ENCODE data around the gene YTHDF2. TPM values are rescaled to one million over a fixed set of nuclear protein-coding genes. Genes with fewer than 3 reads are reported as not detected.
A peak's percentile ranks its signal among the peaks of the same experiment; 100 is the strongest.
"Not testable (repeated sequence)": the region's sequence is repeated elsewhere in the genome, so short reads cannot be mapped to it uniquely, and the experiment has no call there.

YTHDF2 gene
- polyA plus RNA-seq, 3 donors, result 20.7 to 81.6 (median 74.2) TPM

GRCh38 chr1:28792644-28793121, 55.9 kb downstream of the YTHDF2 start:
- Histone ChIP-seq H3K79me2 (ENCODE audit: insufficient read depth, low read length) (no peaks in the 10 kb centered on the region), H2AFZ (ENCODE audit: insufficient read depth, low read depth, low read length, poor library complexity, severe bottlenecking) (no peak overlapping the region), H3K4me2 (replicated peaks; ENCODE audit: extremely low read depth, low read length, poor library complexity, severe bottlenecking) (no peak overlapping the region), H3K27me3 (ENCODE audit: control insufficient read depth in 2 of 2, insufficient read depth in 2 of 2, low read length in 2 of 2) (no peaks in the 10 kb centered on the region), H3K36me3 (replicated peaks in 1 of 2; ENCODE audit: control insufficient read depth in 1 of 2, insufficient read depth in 2 of 2, low read length in 2 of 2) (no peaks in the 10 kb centered on the region), H3K4me3 (replicated peaks in 1 of 3; ENCODE audit: low read depth in 2 of 3, low read length in 3 of 3) (no peak overlapping the region), H3K27ac (ENCODE audit: low read depth in 1 of 2, low read length in 2 of 2) (no peak overlapping the region), H3K9me3 (replicated peaks in 1 of 2; ENCODE audit: control insufficient read depth in 1 of 2, insufficient read depth in 1 of 2, low read length in 2 of 2) (no peaks in the 10 kb centered on the region), H3K9ac (ENCODE audit: insufficient read depth, low read length, poor library complexity, severe bottlenecking) (no peak overlapping the region), H4K20me1 (ENCODE audit: insufficient read depth, low read length) (no peaks in the 10 kb centered on the region), H3K4me1 (ENCODE audit: control insufficient read depth in 1 of 2, insufficient read depth in 2 of 2, low read length in 2 of 2) (no peaks in the 10 kb centered on the region)
- no peak overlapping the region for H3K4me3 Mint-ChIP-seq
- no peak overlapping the region for H3K27ac Mint-ChIP-seq
- peaks cover 2 to 10% (median 2%) of the 10 kb centered on the region in 3 donors for H3K27me3 Mint-ChIP-seq (ENCODE audit: low read depth in 3 of 3)
- intact Hi-C loops (cut with micrococcal nuclease), result no loop called here
- H3K4me1 Mint-ChIP-seq, result peaks cover 6% of the 10 kb centered on the region
- TF ChIP-seq CTCF (IDR thresholded peaks at IDR 0.05), result peak; percentile 26
- no peaks in the 10 kb centered on the region for H3K9me3 Mint-ChIP-seq
- no peaks in the 10 kb centered on the region for H3K36me3 Mint-ChIP-seq
- 100% methylated on average over 1 of the region's 1 CpG for WGBS (ENCODE audit: insufficient coverage)
- DNase-seq, result no peak

GRCh38 chr1:28794582-28794981, 57.8 kb downstream of the YTHDF2 start:
- DNase-seq; H3K79me2 ChIP-seq (ENCODE audit: insufficient read depth, low read length); H3K4me2 ChIP-seq (replicated peaks; ENCODE audit: extremely low read depth, low read length, poor library complexity, severe bottlenecking); H2AFZ ChIP-seq (ENCODE audit: insufficient read depth, low read depth, low read length, poor library complexity, severe bottlenecking); H3K4me3 Mint-ChIP-seq; H3K27ac Mint-ChIP-seq; H3K36me3 Mint-ChIP-seq; H3K9me3 Mint-ChIP-seq; H3K9ac ChIP-seq (ENCODE audit: insufficient read depth, low read length, poor library complexity, severe bottlenecking); H3K4me3 ChIP-seq (replicated peaks in 1 of 3; ENCODE audit: low read depth in 2 of 3, low read length in 3 of 3); H3K27ac ChIP-seq (ENCODE audit: low read depth in 1 of 2, low read length in 2 of 2); H4K20me1 ChIP-seq (ENCODE audit: insufficient read depth, low read length); intact Hi-C loops (cut with micrococcal nuclease); H3K4me1 Mint-ChIP-seq; H3K9me3 ChIP-seq (replicated peaks in 1 of 2; ENCODE audit: control insufficient read depth in 1 of 2, insufficient read depth in 1 of 2, low read length in 2 of 2); H3K27me3 ChIP-seq (ENCODE audit: control insufficient read depth in 2 of 2, insufficient read depth in 2 of 2, low read length in 2 of 2); H3K36me3 ChIP-seq (replicated peaks in 1 of 2; ENCODE audit: control insufficient read depth in 1 of 2, insufficient read depth in 2 of 2, low read length in 2 of 2); H3K4me1 ChIP-seq (ENCODE audit: control insufficient read depth in 1 of 2, insufficient read depth in 2 of 2, low read length in 2 of 2): not testable (repeated sequence)
- peaks cover 2 to 14% (median 2%) of the 10 kb centered on the region in 3 donors for H3K27me3 Mint-ChIP-seq (ENCODE audit: low read depth in 3 of 3)
- WGBS (ENCODE audit: insufficient coverage), result no CpG with 5 or more reads among the region's 5 CpGs

All from CD14-positive monocyte (primary cell).